Retinal pigment epithelial cell (primary cell): ENCODE data around the gene RAX2.

Experiments used
- DNase-seq: peaks from one replicate; pipeline ENCODE4 v3.0.0-alpha.2; 2010; ENCODE audit warnings: low read depth
- H3K4me3 ChIP-seq: 2 replicates; pipeline ENCODE4 v1.5.1; 2011; ENCODE audit warnings: mild to moderate bottlenecking, low read length, control low read depth, moderate library complexity
- CTCF ChIP-seq: conservative IDR thresholded peaks from 2 replicates; pipeline ENCODE4 v1.5.1; 2011; ENCODE audit warnings: low read depth, low read length, control low read depth, inconsistent platforms

RAX2 gene

GRCh38 chr19:3798137-3798536 is 26.1 kb upstream of the RAX2 start:
- H3K4me3 ChIP-seq, result no peak overlapping the region
- DNase-seq, result no peak
- no peak for TF ChIP-seq CTCF

GRCh38 chr19:3796358-3796757 is 24.3 kb upstream of the RAX2 start:
- DNase-seq, result no peak
- no peak overlapping the region for H3K4me3 ChIP-seq
- no peak for TF ChIP-seq CTCF

GRCh38 chr19:3793799-3794198 is 21.8 kb upstream of the RAX2 start:
- TF ChIP-seq CTCF, result no peak
- DNase-seq, result no peak
- no peak overlapping the region for H3K4me3 ChIP-seq

- no peak for DNase-seq
- no peak for TF ChIP-seq CTCF
- H3K4me3 ChIP-seq, result no peak overlapping the region
Observed at GRCh38 chr19:3792114-3792513, 20.1 kb upstream of the RAX2 start.

- DNase-seq, result no peak
- no peak for TF ChIP-seq CTCF
- H3K4me3 ChIP-seq, result no peak overlapping the region
Observed at GRCh38 chr19:3790941-3791340, 18.9 kb upstream of the RAX2 start.

GRCh38 chr19:3790209-3790734 is 18.2 kb upstream of the RAX2 start:
- no peak for TF ChIP-seq CTCF
- DNase-seq, result no peak
- H3K4me3 ChIP-seq, result no peak overlapping the region

- no peak for TF ChIP-seq CTCF
- H3K4me3 ChIP-seq, result no peak overlapping the region
- DNase-seq, result no peak
Observed at GRCh38 chr19:3788996-3789778, 17.2 kb upstream of the RAX2 start.
